NCI-H2196 treated with DMSO at 0.1 percent for 48 hours (cell line): ENCODE measurements around the gene JAKMIP1.

Experiments
- DNase-seq: peaks from one replicate; lab custom pipeline; 2025; ENCODE audit not compliant: unreplicated experiment; lab: John Stamatoyannopoulos, UW

JAKMIP1 gene

GRCh38 chr4:6204871-6205566, 4.7 kb upstream of the JAKMIP1 start:
- DNase-seq, result no peak

GRCh38 chr4:6204098-6204497, 3.7 kb upstream of the JAKMIP1 start:
- DNase-seq, result no peak

GRCh38 chr4:6201580-6202091, 1.3 kb upstream of the JAKMIP1 start:
- DNase-seq, result no peak

GRCh38 chr4:6200922-6201362, 593 bp upstream of the JAKMIP1 start:
- peak; percentile 62 for DNase-seq

- DNase-seq, result no peak
Measured at GRCh38 chr4:6199422-6199921, 877 bp downstream of the JAKMIP1 start.

GRCh38 chr4:6198768-6199421, 1.5 kb downstream of the JAKMIP1 start:
- no peak for DNase-seq

- no peak for DNase-seq
Measured at GRCh38 chr4:6198278-6198677, 2.1 kb downstream of the JAKMIP1 start.

GRCh38 chr4:6197433-6198174, 2.7 kb downstream of the JAKMIP1 start:
- DNase-seq, result no peak

GRCh38 chr4:6196871-6197270, 3.5 kb downstream of the JAKMIP1 start:
- DNase-seq, result no peak

- DNase-seq, result no peak
Measured at GRCh38 chr4:6196324-6196723, 4.0 kb downstream of the JAKMIP1 start.

GRCh38 chr4:6195602-6196319, 4.6 kb downstream of the JAKMIP1 start:
- no peak for DNase-seq

GRCh38 chr4:6194458-6195195, 5.7 kb downstream of the JAKMIP1 start:
- DNase-seq, result no peak

GRCh38 chr4:6193399-6193798, 7.0 kb downstream of the JAKMIP1 start:
- DNase-seq, result no peak

GRCh38 chr4:6192245-6192644, 8.1 kb downstream of the JAKMIP1 start:
- DNase-seq, result no peak

- no peak for DNase-seq
Measured at GRCh38 chr4:6191448-6192130, 8.8 kb downstream of the JAKMIP1 start.

- DNase-seq, result no peak
Measured at GRCh38 chr4:6190486-6190885, 9.9 kb downstream of the JAKMIP1 start.

GRCh38 chr4:6189511-6189910, 10.8 kb downstream of the JAKMIP1 start:
- DNase-seq, result no peak

GRCh38 chr4:6188687-6189305, 11.6 kb downstream of the JAKMIP1 start:
- DNase-seq, result no peak

GRCh38 chr4:6184169-6184568, 16.2 kb downstream of the JAKMIP1 start:
- DNase-seq, result no peak
